HepG2 (cell line): ENCODE data around the gene RECQL. TPM values are rescaled to one million over a fixed set of nuclear protein-coding genes. Genes with fewer than 3 reads are reported as not detected.

Source experiments
- ATAC-seq: fragments of 200-7000 bp; cut with Tn5 transposase; 3 replicates; pipeline ENCODE4 v1.9.1; 2020; ENCODE audit warnings: mild to moderate bottlenecking, moderate library complexity
- BruUV-seq: library from RNA; stranded (reverse); fragments of 400-500 nt; replicated peaks from 2 replicates; lab custom pipeline; 2021; lab: Mats Ljungman, UMichigan
- CTCF ChIA-PET: fragments of 300-600 bp; formaldehyde crosslinking; extraction: SDS; loops from one replicate; lab custom pipeline; 2021; ENCODE audit warnings: low total read pairs, inconsistent platforms, low intra/inter-chr PET ratio; lab: Yijun Ruan, JAX
- POLR2A ChIA-PET: fragments of 350-600 bp; sonication (Branson Sonifier 250); formaldehyde crosslinking; loops from one replicate; lab custom pipeline; 2020; ENCODE audit warnings: antibody characterized with exemption, inconsistent platforms; lab: Yijun Ruan, JAX
- DNase-seq: peaks from one replicate; pipeline ENCODE4 v3.0.0-alpha.2; 2015; ENCODE audit warnings: low spot score
- FAIRE-seq: peaks from 3 replicates; lab custom pipeline; 2011; peaks lifted over from hg19 to GRCh38; lab: Jason Lieb, UNC
- H2AFZ ChIP-seq: one replicate; pipeline ENCODE4 v1.6.1; 2011; ENCODE audit warnings: low read length, inconsistent platforms
- H3K27ac ChIP-seq: fragments of 300-600 bp; 3 replicates; pipeline ENCODE4 v1.8.0; 2011; ENCODE audit warnings: mixed run types, mild to moderate bottlenecking, mixed read lengths, low read length, inconsistent platforms; ENCODE audit not compliant: insufficient read depth; ENCODE audit errors: extremely low read length
- H3K27me3 ChIP-seq, 2 experiments: fragments of 200-600 bp in 1 of 2; 2 replicates in 1 of 2; 3 replicates in 1 of 2; pipeline versions ENCODE4 v1.6.0 to v1.8.0; 2011; ENCODE audit warnings: low read length in 2 of 2, mild to moderate bottlenecking in 2 of 2, moderate library complexity in 2 of 2, inconsistent platforms in 1 of 2; ENCODE audit not compliant: insufficient read depth in 2 of 2, control insufficient read depth in 1 of 2
- H3K36me3 ChIP-seq, 2 experiments: fragments of 200-600 bp in 1 of 2; replicated peaks in 1 of 2; 2 replicates in 1 of 2; 3 replicates in 1 of 2; pipeline versions ENCODE4 v1.5.1 to v1.8.0; 2011; ENCODE audit warnings: low read length in 2 of 2, inconsistent platforms in 1 of 2; ENCODE audit not compliant: insufficient read depth in 2 of 2, control insufficient read depth in 1 of 2
- H3K4me1 ChIP-seq: 2 replicates; pipeline ENCODE4 v1.5.1; 2012; ENCODE audit warnings: low read length, inconsistent platforms; ENCODE audit not compliant: insufficient read depth
- H3K4me2 ChIP-seq: 2 replicates; pipeline ENCODE4 v1.6.0; 2011; ENCODE audit warnings: low read depth, low read length, inconsistent platforms
- H3K4me3 ChIP-seq, 3 experiments: fragments of 200-600 bp in 1 of 3; sonication (generic), shearing (Covaris generic) in 1 of 3; replicated peaks in 1 of 3; 2 replicates each; pipeline ENCODE4 v1.5.1; 2011 to 2016; ENCODE audit warnings: low read length in 3 of 3, inconsistent platforms in 2 of 3, low read depth in 2 of 3, mild to moderate bottlenecking in 2 of 3, control low read depth in 1 of 3, mixed read lengths in 1 of 3; ENCODE audit not compliant: insufficient read depth in 1 of 3
- H3K79me2 ChIP-seq: one replicate; pipeline ENCODE4 v1.6.1; 2011; ENCODE audit warnings: low read length, inconsistent platforms; ENCODE audit not compliant: insufficient read depth
- H3K9ac ChIP-seq: 2 replicates; pipeline ENCODE4 v1.6.0; 2011; ENCODE audit warnings: mild to moderate bottlenecking, low read depth, low read length, inconsistent platforms; ENCODE audit not compliant: insufficient read depth
- H3K9me3 ChIP-seq: 2 replicates; pipeline ENCODE4 v1.5.1; 2012; ENCODE audit warnings: mild to moderate bottlenecking, low read length
- H4K20me1 ChIP-seq: 2 replicates; pipeline ENCODE4 v1.6.0; 2011; ENCODE audit warnings: inconsistent platforms, mild to moderate bottlenecking, low read length, moderate library complexity; ENCODE audit not compliant: insufficient read depth
- ERF ChIP-seq: IDR thresholded peaks from 2 replicates; pipeline ENCODE4 v1.6.1; 2018; ENCODE audit warnings: missing biosample characterization, missing genetic modification reagents
- IKZF1 ChIP-seq: fragments of 450-650 bp; IDR thresholded peaks from 2 replicates; pipeline ENCODE4 v1.7.1; 2016
- NCOA1 ChIP-seq: sonication (generic); formaldehyde crosslinking; IDR thresholded peaks from 2 replicates; pipeline ENCODE4 v1.9.0; 2021; ENCODE audit warnings: missing genetic modification reagents
- PAX8 ChIP-seq: sonication (generic); formaldehyde crosslinking; IDR thresholded peaks from 2 replicates; pipeline ENCODE4 v1.8.0; 2022; ENCODE audit warnings: mild to moderate bottlenecking, missing genetic modification reagents, borderline replicate concordance
- PPARG ChIP-seq: conservative IDR thresholded peaks from 2 replicates; pipeline ENCODE4 v1.6.1; 2016; ENCODE audit warnings: missing biosample characterization, missing genetic modification reagents
- RORA ChIP-seq: sonication (generic); formaldehyde crosslinking; IDR thresholded peaks from 2 replicates; pipeline ENCODE4 v1.5.0; 2020; ENCODE audit warnings: mild to moderate bottlenecking, missing genetic modification reagents, moderate library complexity
- SIN3A ChIP-seq: IDR thresholded peaks from 2 replicates; pipeline ENCODE4 v1.6.1; 2011; ENCODE audit warnings: low read depth, mild to moderate bottlenecking, control low read depth, low read length, borderline replicate concordance
- TCF7L2 ChIP-seq: IDR thresholded peaks from 2 replicates; pipeline ENCODE4 v1.6.1; 2011; ENCODE audit warnings: mild to moderate bottlenecking, low read depth, low read length, moderate library complexity
- ZNF788 ChIP-seq: sonication (generic); formaldehyde crosslinking; IDR thresholded peaks from 2 replicates; pipeline ENCODE4 v1.5.0; 2020; ENCODE audit warnings: mild to moderate bottlenecking, missing genetic modification reagents, borderline replicate concordance
- ZSCAN21 ChIP-seq: sonication (generic); formaldehyde crosslinking; IDR thresholded peaks from 2 replicates; pipeline ENCODE4 v1.8.0; 2022; ENCODE audit warnings: mild to moderate bottlenecking, missing genetic modification reagents, moderate library complexity, borderline replicate concordance
- WGBS: methylation state at CpG from one replicate; pipeline ENCODE4 v1.1.6; 2017; ENCODE audit warnings: low lambda C conversion rate; 5-methylcytosine and 5-hydroxymethylcytosine counted together
- in situ Hi-C: cut with HindIII; loops from 2 replicates; pipeline ENCODE4 v1.10.0; 2017; ENCODE audit warnings: low pct_unique_long_range_greater_than_20kb; ENCODE audit not compliant: extremely low pct_ligation_motif_present
- intact Hi-C: fragments of 100-400 bp; cut with micrococcal nuclease; formaldehyde crosslinking; loops from one replicate; pipeline ENCODE4 v1.10.0; 2022; ENCODE audit not compliant: unreplicated experiment
- polyA plus RNA-seq, 8 experiments: library from polyadenylated mRNA; depleted of rRNA in 3 of 8; stranded (reverse) in 7 of 8; unstranded in 1 of 8; fragments of >200 nt; fragmentation: Illumina TruSeq in 4 of 8; extraction: Trizol in 4 of 8; gene quantifications; 2 replicates each; pipeline versions ENCODE4 v1.2.1 to v1.2.3, GENCODE V29; 2011 to 2016; ENCODE audit warnings: low read depth in 4 of 8, missing spikeins in 1 of 8, mixed read lengths in 1 of 8; ENCODE audit not compliant: insufficient read depth in 1 of 8
- total RNA-seq, 5 experiments: library from RNA; depleted of rRNA; stranded (reverse); fragments of >200 nt; fragmentation: Illumina TruSeq; extraction: Trizol; gene quantifications; 2 replicates each; pipeline ENCODE4 v1.2.3, GENCODE V29; 2016; ENCODE audit warnings: low read depth in 1 of 5
- TF ChIP-seq, protein P1 (sequence below): sonication (generic); formaldehyde crosslinking; IDR thresholded peaks from 2 replicates; pipeline ENCODE4 v1.4.0; 2020; ENCODE audit warnings: missing genetic modification reagents
- TF ChIP-seq, protein P2 (sequence below): sonication (generic); formaldehyde crosslinking; IDR thresholded peaks from 2 replicates; pipeline ENCODE4 v1.8.1; 2023; ENCODE audit warnings: mild to moderate bottlenecking, missing genetic modification reagents

Gene RECQL
- total and polyA plus RNA-seq, 2 of the 13 experiments (the other 11 are each of a cell fraction or from before 2014, with no cell fraction given), result 7.2 to 41.5 TPM

DNA sequence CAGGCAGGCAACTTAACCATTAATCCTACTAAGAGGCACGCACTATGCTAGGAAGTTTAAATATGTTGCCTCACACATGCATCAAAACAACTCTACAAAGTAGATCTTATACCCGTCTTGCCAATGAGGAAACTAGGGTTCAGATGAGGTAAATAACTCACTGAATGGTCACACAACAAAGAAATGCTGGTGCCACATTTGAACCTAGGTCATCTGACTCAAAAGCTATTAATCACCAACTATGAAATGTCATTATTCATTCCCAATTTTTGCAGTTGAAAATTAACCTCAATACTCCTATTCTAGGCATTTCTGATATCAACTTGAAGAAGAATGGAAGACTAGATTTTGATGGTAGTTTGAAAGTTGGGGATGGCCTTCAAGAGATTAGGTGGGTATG, 66.7 kb downstream of the RECQL start:
- no peaks in the 10 kb centered on the region for H3K9me3 ChIP-seq
- FAIRE-seq, result no peak
- H3K4me2 ChIP-seq, result no peak overlapping the region
- TF ChIP-seq ZNF788 (CRISPR knock-in tag), result no peak
- no peak for TF ChIP-seq NCOA1 (CRISPR knock-in tag)
- TF ChIP-seq, all 625 proteins: peak for 0
- intact Hi-C loops (loop anchor here (5.0 kb wide), 1 partner anchor 137 kb away; no protein-coding TSS in a partner anchor), in situ Hi-C loops (loop anchor here (10.0 kb wide), 1 partner anchor 120 kb away; no protein-coding TSS in a partner anchor)
- ChIA-PET POLR2A (no interaction called here), CTCF (no interaction called here)
- Histone ChIP-seq H4K20me1 (no peaks in the 10 kb centered on the region), H3K27me3 (peaks cover 1 to 11% of the 10 kb centered on the region in 2 experiments; a peak in 2 of 5 replicates), H3K36me3 (no peaks in the 10 kb centered on the region), H3K9ac (no peak overlapping the region), H3K4me3 (no peak overlapping the region), H2AFZ (no peak overlapping the region), H3K27ac (no peak overlapping the region), H3K79me2 (peaks cover 4% of the 10 kb centered on the region), H3K4me1 (peaks cover 19% of the 10 kb centered on the region)
- BruUV-seq, result no TSS peak
- no peak for ATAC-seq
- WGBS, result 17% methylated on average over 2 of the region's 2 CpGs
- DNase-seq, result no peak

DNA sequence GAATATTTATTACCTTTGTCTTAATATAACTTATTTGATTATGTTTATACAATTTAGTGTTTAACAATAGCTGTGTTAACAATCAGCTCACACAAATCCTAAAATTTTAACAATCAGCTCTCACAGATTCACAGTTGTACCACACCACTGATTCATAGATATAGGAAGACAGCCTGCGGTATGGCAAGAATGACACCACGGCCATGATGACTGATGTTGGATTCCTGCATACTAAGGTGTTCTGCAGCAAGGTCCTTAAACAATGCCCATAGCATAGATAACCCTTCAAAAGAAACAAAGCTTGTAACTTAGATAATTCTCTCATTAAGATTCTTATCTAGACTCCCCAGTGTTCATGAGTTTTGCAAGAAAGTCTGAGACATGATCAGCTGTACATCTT, 67.9 kb downstream of the RECQL start:
- CTCF ChIA-PET, result no interaction called here
- in situ Hi-C loops, result loop anchor here (10.0 kb wide), 1 partner anchor 119 kb away; no protein-coding TSS in a partner anchor
- H2AFZ ChIP-seq, result no peak overlapping the region

More for the DNA sequence above, 67.9 kb downstream of the RECQL start:
- Histone ChIP-seq H3K4me1 (peaks cover 7% of the 10 kb centered on the region), H3K9ac (no peak overlapping the region), H3K4me2 (no peak overlapping the region), H3K27ac (no peak overlapping the region), H4K20me1 (no peaks in the 10 kb centered on the region), H3K36me3 (no peaks in the 10 kb centered on the region), H3K9me3 (no peaks in the 10 kb centered on the region), H3K4me3 (no peak overlapping the region), H3K27me3 (peaks cover 1 to 11% of the 10 kb centered on the region in 2 experiments; a peak in 2 of 5 replicates), H3K79me2 (peaks cover 3% of the 10 kb centered on the region)
- POLR2A ChIA-PET, result no interaction called here
- FAIRE-seq (no peak), DNase-seq (no peak), ATAC-seq (no peak)
- no peak for TF ChIP-seq PAX8 (CRISPR knock-in tag)
- TF ChIP-seq ERF, result no peak
- no peak for TF ChIP-seq RORA
- TF ChIP-seq IKZF1, result no peak
- TF ChIP-seq, protein P1, sequence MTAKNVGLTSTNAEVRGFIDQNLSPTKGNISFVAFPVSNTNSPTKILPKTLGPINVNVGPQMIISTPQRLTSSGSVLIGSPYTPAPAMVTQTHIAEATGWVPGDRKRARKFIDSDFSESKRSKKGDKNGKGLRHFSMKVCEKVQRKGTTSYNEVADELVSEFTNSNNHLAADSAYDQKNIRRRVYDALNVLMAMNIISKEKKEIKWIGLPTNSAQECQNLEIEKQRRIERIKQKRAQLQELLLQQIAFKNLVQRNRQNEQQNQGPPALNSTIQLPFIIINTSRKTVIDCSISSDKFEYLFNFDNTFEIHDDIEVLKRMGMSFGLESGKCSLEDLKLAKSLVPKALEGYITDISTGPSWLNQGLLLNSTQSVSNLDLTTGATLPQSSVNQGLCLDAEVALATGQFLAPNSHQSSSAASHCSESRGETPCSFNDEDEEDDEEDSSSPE (CRISPR knock-in tag), result no peak
- TF ChIP-seq PPARG, result no peak
- no peak for TF ChIP-seq TCF7L2
- TF ChIP-seq, protein P2, sequence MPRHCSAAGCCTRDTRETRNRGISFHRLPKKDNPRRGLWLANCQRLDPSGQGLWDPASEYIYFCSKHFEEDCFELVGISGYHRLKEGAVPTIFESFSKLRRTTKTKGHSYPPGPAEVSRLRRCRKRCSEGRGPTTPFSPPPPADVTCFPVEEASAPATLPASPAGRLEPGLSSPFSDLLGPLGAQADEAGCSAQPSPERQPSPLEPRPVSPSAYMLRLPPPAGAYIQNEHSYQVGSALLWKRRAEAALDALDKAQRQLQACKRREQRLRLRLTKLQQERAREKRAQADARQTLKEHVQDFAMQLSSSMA (CRISPR knock-in tag), result no peak
- TF ChIP-seq SIN3A, result no peak
- no peak for TF ChIP-seq ZSCAN21 (CRISPR knock-in tag)
- intact Hi-C loops, result no loop called here
- no TSS peak for BruUV-seq
- WGBS, result 34% methylated on average over 2 of the region's 2 CpGs
